GM12891 (cell line): ENCODE measurements around the gene FAM83E.

ENCODE experiments used
- DNase-seq: peaks from one replicate; pipeline ENCODE4 v3.0.0; 2011; ENCODE audit warnings: low spot score; ENCODE audit not compliant: insufficient read length
- FAIRE-seq: peaks from 2 replicates; lab custom pipeline; 2011; peaks lifted over from hg19 to GRCh38; lab: Jason Lieb, UNC
- PAX5 ChIP-seq: IDR thresholded peaks from 2 replicates; pipeline ENCODE4 v1.6.1; 2011; ENCODE audit warnings: low read length, moderate library complexity, mild to moderate bottlenecking; ENCODE audit not compliant: insufficient read depth, severe bottlenecking
- POLR2A ChIP-seq: IDR thresholded peaks from 2 replicates; pipeline ENCODE4 v1.6.1; 2011; ENCODE audit warnings: low read depth, low read length, control low read depth
- POLR2AphosphoS5 ChIP-seq: IDR thresholded peaks from 2 replicates; pipeline ENCODE4 v1.6.1; 2011; ENCODE audit warnings: low read depth, low read length, control low read depth
- POU2F2 ChIP-seq: IDR thresholded peaks from 2 replicates; pipeline ENCODE4 v1.6.1; 2011; ENCODE audit warnings: low read depth, mild to moderate bottlenecking, control low read depth, low read length, moderate library complexity
- SPI1 ChIP-seq: IDR thresholded peaks from 2 replicates; pipeline ENCODE4 v1.6.1; 2011; ENCODE audit warnings: low read depth, low read length, control low read depth
- TAF1 ChIP-seq: IDR thresholded peaks from 2 replicates; pipeline ENCODE4 v1.6.1; 2011; ENCODE audit warnings: low read depth, low read length, control low read depth

FAM83E gene

GRCh38 chr19:48639483-48640375, 24.9 kb upstream of the FAM83E start:
- DNase-seq (no peak), FAIRE-seq (no peak)
- TF ChIP-seq PAX5 (no peak), POU2F2 (no peak), TAF1 (no peak), SPI1 (no peak), POLR2A (no peak), POLR2AphosphoS5 (no peak)

- TF ChIP-seq PAX5, result no peak
- TF ChIP-seq TAF1, result no peak
- no peak for TF ChIP-seq SPI1
- TF ChIP-seq POU2F2, result no peak
- TF ChIP-seq POLR2AphosphoS5, result no peak
- TF ChIP-seq POLR2A, result no peak
- FAIRE-seq, result no peak
- DNase-seq, result no peak
Observed at GRCh38 chr19:48638831-48639381, 24.0 kb upstream of the FAM83E start.

- peak; percentile 78 for FAIRE-seq
- peak; percentile 69 for DNase-seq
- TF ChIP-seq TAF1 (peak; percentile 54; the same call in 1 of the 2 replicates), PAX5 (no peak), POU2F2 (peak; percentile 16; the same call in 1 of the 2 replicates)
Observed at GRCh38 chr19:48637948-48638830, 23.3 kb upstream of the FAM83E start.

- TF ChIP-seq PAX5 (peak; percentile 86), POU2F2 (0 out of 2 replicates have a peak, but pooled peaks have one; percentile 28), POLR2A (no peak), TAF1 (no peak), SPI1 (no peak), POLR2AphosphoS5 (no peak)
- peak; percentile 94 for DNase-seq
- peak; percentile 97 for FAIRE-seq
Observed at GRCh38 chr19:48637449-48637947, 22.6 kb upstream of the FAM83E start.

- FAIRE-seq (no peak), DNase-seq (no peak)
- TF ChIP-seq POLR2AphosphoS5 (no peak), TAF1 (no peak), POU2F2 (no peak), POLR2A (no peak), PAX5 (no peak), SPI1 (no peak)
Observed at GRCh38 chr19:48636859-48637448, 22.1 kb upstream of the FAM83E start, which contains the start of gene DBP. TSS of gene DBP (minus strand) at chr19:48637379. CDS start at chr19:48636994, 385 bp downstream.

GRCh38 chr19:48635966-48636858, 21.3 kb upstream of the FAM83E start:
- no peak for TF ChIP-seq POU2F2
- no peak for TF ChIP-seq SPI1
- TF ChIP-seq PAX5, result no peak
- no peak for TF ChIP-seq POLR2A
- TF ChIP-seq TAF1, result no peak
- no peak for TF ChIP-seq POLR2AphosphoS5
- no peak for FAIRE-seq
- DNase-seq, result no peak

GRCh38 chr19:48635263-48635965, 20.5 kb upstream of the FAM83E start:
- DNase-seq (peak; percentile 79), FAIRE-seq (peak; percentile 58)
- TF ChIP-seq POLR2AphosphoS5 (0 out of 2 replicates have a peak, but pooled peaks have one; percentile 34), POU2F2 (no peak)
